ENCODE data around the gene SIPA1L3. TPM values are rescaled to one million over a fixed set of nuclear protein-coding genes. Genes with fewer than 3 reads are reported as not detected.

Gene SIPA1L3
- polyA plus RNA-seq, 1 of the 3 experiments (the other 2 are of a cell fraction), result 11.6 TPM

- no peak for TF ChIP-seq USF2 (IDR thresholded peaks at IDR 0.05; ENCODE audit: borderline replicate concordance, low read depth, low read length)
Measured at GRCh38 chr19:38243279-38243673, 336.3 kb downstream of the SIPA1L3 start (continued).

- H3K9me3 ChIP-seq, result no peaks in the 10 kb centered on the region
- WGBS (ENCODE audit: low lambda C conversion rate), result 91% methylated on average over 14 of the region's 14 CpGs
- ChIA-PET POLR2A (interaction anchor here (0.6 kb wide), 1 partner anchor 283 kb away, joined by 3 read pairs; no protein-coding TSS in a partner anchor), CTCF (interaction anchor here (1.2 to 7.2 kb wide), 5 partner anchors 8 to 104 kb away, joined by 3 to 76 read pairs (median 41); partner anchors contain the start of genes CATSPERG and PPP1R14A)
- H3K9ac ChIP-seq, result no peak overlapping the region
- no peak overlapping the region for H3K4me3 ChIP-seq (ENCODE audit: low read depth in 2 of 2, low read length in 1 of 2)
- no peaks in the 10 kb centered on the region for H4K20me1 ChIP-seq (ENCODE audit: insufficient read depth)
- H3K9me2 ChIP-seq, result no peaks in the 10 kb centered on the region
- H3F3A ChIP-seq (replicated peaks; ENCODE audit: insufficient read depth), result no peaks in the 10 kb centered on the region
- H3K4me1 ChIP-seq (ENCODE audit: control insufficient read depth in 1 of 2, insufficient read depth in 2 of 2, low read depth in 1 of 2, low read length in 1 of 2), result peaks cover 0 to 1% of the 10 kb centered on the region in 2 experiments; a peak in 1 of 4 replicates
- no peak overlapping the region for H2AFZ ChIP-seq (ENCODE audit: low read depth)
- no peaks in the 10 kb centered on the region for H3K36me3 ChIP-seq (replicated peaks in 1 of 2; ENCODE audit: control insufficient read depth in 1 of 2, insufficient read depth in 2 of 2, low read length in 1 of 2)
- H3K27ac ChIP-seq (ENCODE audit: low read depth in 2 of 2, low read length in 1 of 2), result no peak overlapping the region
- DNase-seq, result no peak
- H3K4me2 ChIP-seq, result no peak overlapping the region
- no peaks in the 10 kb centered on the region for H3K27me3 ChIP-seq (ENCODE audit: insufficient read depth)
- TF ChIP-seq TAF1 (IDR thresholded peaks at IDR 0.05; ENCODE audit: borderline replicate concordance, low read depth, low read length), result no peak
- no peak for TF ChIP-seq FOXM1 (IDR thresholded peaks at IDR 0.05; ENCODE audit: low read depth)
- no peak for TF ChIP-seq MEF2A (IDR thresholded peaks at IDR 0.05; ENCODE audit: borderline replicate concordance, low read depth)
- no peak for TF ChIP-seq SMC3 (IDR thresholded peaks at IDR 0.05; ENCODE audit: low read depth, low read length)
- TF ChIP-seq IRF3 (IDR thresholded peaks at IDR 0.05; ENCODE audit: low read depth, low read length), result no peak
- TF ChIP-seq ELF1 (IDR thresholded peaks at IDR 0.05), result no peak
- no peak for TF ChIP-seq MAX (IDR thresholded peaks at IDR 0.05; ENCODE audit: low read depth)
- TF ChIP-seq TEAD4 (IDR thresholded peaks at IDR 0.05; ENCODE audit: borderline replicate concordance, insufficient read depth), result no peak
- no peak for TF ChIP-seq JUND (IDR thresholded peaks at IDR 0.05)
- no peak for TF ChIP-seq EP300 (IDR thresholded peaks at IDR 0.05; ENCODE audit: borderline replicate concordance in 1 of 2, low read depth in 1 of 2, low read length in 1 of 2)
- TF ChIP-seq RXRA (IDR thresholded peaks at IDR 0.05; ENCODE audit: borderline replicate concordance, low read depth), result no peak
- no peak for TF ChIP-seq ZBTB33 (IDR thresholded peaks at IDR 0.05; ENCODE audit: borderline replicate concordance, low read depth)
- TF ChIP-seq MXI1 (IDR thresholded peaks at IDR 0.05; ENCODE audit: low read depth, low read length), result no peak
- TF ChIP-seq YY1 (IDR thresholded peaks at IDR 0.05; ENCODE audit: low read depth), result no peak
- no peak for TF ChIP-seq REST (IDR thresholded peaks at IDR 0.05; ENCODE audit: low read depth, low read length)
- TF ChIP-seq CHD2 (IDR thresholded peaks at IDR 0.05; ENCODE audit: low read length, partially characterized antibody), result no peak
- TF ChIP-seq POLR2AphosphoS5 (IDR thresholded peaks at IDR 0.05; ENCODE audit: low read depth, low read length), result no peak
- TF ChIP-seq EZH2phosphoT487 (IDR thresholded peaks at IDR 0.05; ENCODE audit: borderline replicate concordance, low read depth), result no peak
- TF ChIP-seq FOSL2 (IDR thresholded peaks at IDR 0.05; ENCODE audit: borderline replicate concordance, low read depth), result no peak
- no peaks in the 10 kb centered on the region for H3K79me2 ChIP-seq (ENCODE audit: insufficient read depth)
Measured at GRCh38 chr19:38245826-38246498, 339.0 kb downstream of the SIPA1L3 start.

Measured in SK-N-SH (cell line).